ENCODE results near the gene CAMTA1. TPM values are rescaled to one million over a fixed set of nuclear protein-coding genes. Genes with fewer than 3 reads are reported as not detected.

The CAMTA1 gene
- total RNA-seq, 2 donors from 2014 or later, result 105 to 113 TPM

DNA sequence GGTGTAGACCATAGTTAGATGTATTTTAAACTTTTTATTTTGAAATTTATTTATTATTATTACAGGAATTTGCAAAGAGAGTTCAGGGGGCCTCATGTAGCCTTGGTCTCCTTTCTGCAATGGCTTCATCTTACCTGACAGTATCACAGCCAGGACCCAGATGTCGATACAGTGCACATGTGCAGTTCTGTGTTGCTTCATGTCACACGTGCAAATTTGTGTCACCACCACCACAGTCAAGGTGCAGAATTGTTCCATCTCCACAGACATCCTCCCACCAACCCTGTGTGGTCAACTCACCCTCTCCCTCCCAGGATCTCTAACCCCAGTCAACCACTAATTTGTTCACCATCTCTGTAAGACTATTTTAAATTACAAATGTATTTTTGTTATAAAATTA is 184.5 kb downstream of the CAMTA1 start:
- TF ChIP-seq, protein P1, sequence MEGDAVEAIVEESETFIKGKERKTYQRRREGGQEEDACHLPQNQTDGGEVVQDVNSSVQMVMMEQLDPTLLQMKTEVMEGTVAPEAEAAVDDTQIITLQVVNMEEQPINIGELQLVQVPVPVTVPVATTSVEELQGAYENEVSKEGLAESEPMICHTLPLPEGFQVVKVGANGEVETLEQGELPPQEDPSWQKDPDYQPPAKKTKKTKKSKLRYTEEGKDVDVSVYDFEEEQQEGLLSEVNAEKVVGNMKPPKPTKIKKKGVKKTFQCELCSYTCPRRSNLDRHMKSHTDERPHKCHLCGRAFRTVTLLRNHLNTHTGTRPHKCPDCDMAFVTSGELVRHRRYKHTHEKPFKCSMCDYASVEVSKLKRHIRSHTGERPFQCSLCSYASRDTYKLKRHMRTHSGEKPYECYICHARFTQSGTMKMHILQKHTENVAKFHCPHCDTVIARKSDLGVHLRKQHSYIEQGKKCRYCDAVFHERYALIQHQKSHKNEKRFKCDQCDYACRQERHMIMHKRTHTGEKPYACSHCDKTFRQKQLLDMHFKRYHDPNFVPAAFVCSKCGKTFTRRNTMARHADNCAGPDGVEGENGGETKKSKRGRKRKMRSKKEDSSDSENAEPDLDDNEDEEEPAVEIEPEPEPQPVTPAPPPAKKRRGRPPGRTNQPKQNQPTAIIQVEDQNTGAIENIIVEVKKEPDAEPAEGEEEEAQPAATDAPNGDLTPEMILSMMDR (IDR thresholded peaks at IDR 0.05), result no peak
- no peak overlapping the region for H3K27ac ChIP-seq
- DNase-seq (ENCODE audit: low spot score) (no peak), ATAC-seq (ENCODE audit: insufficient number of reproducible peaks, low FRiP score, low read depth) (no peak)
- H3K4me1 ChIP-seq (ENCODE audit: control insufficient read depth in 1 of 2, low read depth in 2 of 2), result no peaks in the 10 kb centered on the region
- H3K27me3 ChIP-seq (replicated peaks; ENCODE audit: insufficient read depth), result no peaks in the 10 kb centered on the region
- no peak overlapping the region for H3K4me3 ChIP-seq
- H3K9me3 ChIP-seq, result no peaks in the 10 kb centered on the region
- H3K36me3 ChIP-seq, result no peaks in the 10 kb centered on the region

DNA sequence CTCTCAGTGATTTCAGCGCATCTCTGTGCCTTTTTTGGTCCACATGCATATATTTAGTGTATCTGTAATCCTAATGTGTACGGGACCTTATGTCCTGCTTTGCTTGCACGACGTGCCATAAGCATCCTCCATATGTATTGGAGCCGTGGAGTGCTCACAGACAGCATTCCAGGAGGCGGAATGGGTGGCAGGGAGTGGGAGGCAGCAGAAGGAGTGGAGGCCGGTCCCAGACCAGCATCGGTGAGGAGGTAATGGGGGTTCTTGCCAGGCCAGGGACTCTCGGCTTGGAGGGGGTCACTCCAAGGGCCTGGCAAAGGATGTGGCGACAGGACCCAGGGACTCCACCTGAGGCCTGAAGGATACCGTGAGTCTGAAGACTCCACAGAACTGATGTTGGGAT is 185.0 kb downstream of the CAMTA1 start:
- ATAC-seq (ENCODE audit: insufficient number of reproducible peaks, low FRiP score, low read depth) (no peak), DNase-seq (ENCODE audit: low spot score) (no peak)
- Histone ChIP-seq H3K9me3 (no peaks in the 10 kb centered on the region), H3K27ac (no peak overlapping the region), H3K27me3 (replicated peaks; ENCODE audit: insufficient read depth) (no peaks in the 10 kb centered on the region), H3K4me3 (no peak overlapping the region), H3K36me3 (no peaks in the 10 kb centered on the region), H3K4me1 (ENCODE audit: control insufficient read depth in 1 of 2, low read depth in 2 of 2) (no peaks in the 10 kb centered on the region)
- TF ChIP-seq, protein P1 (IDR thresholded peaks at IDR 0.05), result no peak

DNA sequence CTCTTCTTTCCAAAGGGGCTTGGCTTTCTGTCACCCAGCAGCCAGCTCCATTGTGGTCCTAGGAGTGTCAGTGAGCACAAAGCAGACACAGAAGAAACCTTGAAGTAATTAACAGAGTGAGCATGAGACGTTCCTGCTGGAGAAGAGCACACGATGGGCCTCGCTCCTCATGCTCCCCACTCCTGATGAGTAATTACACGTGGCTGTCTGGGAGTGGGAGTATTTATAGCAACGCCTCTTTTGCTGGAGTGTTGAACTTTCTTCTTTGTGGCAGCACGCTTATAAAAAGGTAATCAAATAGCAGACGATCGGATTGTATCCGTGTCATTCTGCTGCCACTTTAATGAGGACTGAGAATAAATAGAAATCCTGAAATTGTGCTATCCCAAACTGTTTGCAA is 185.8 kb downstream of the CAMTA1 start:
- Histone ChIP-seq H3K36me3 (no peaks in the 10 kb centered on the region), H3K4me3 (no peak overlapping the region), H3K9me3 (no peaks in the 10 kb centered on the region), H3K27me3 (replicated peaks; ENCODE audit: insufficient read depth) (no peaks in the 10 kb centered on the region), H3K27ac (no peak overlapping the region), H3K4me1 (ENCODE audit: control insufficient read depth in 1 of 2, low read depth in 2 of 2) (no peaks in the 10 kb centered on the region)
- no peak for DNase-seq (ENCODE audit: low spot score)
- ATAC-seq (ENCODE audit: insufficient number of reproducible peaks, low FRiP score, low read depth), result no peak
- TF ChIP-seq, protein P1 (IDR thresholded peaks at IDR 0.05), result no peak

DNA sequence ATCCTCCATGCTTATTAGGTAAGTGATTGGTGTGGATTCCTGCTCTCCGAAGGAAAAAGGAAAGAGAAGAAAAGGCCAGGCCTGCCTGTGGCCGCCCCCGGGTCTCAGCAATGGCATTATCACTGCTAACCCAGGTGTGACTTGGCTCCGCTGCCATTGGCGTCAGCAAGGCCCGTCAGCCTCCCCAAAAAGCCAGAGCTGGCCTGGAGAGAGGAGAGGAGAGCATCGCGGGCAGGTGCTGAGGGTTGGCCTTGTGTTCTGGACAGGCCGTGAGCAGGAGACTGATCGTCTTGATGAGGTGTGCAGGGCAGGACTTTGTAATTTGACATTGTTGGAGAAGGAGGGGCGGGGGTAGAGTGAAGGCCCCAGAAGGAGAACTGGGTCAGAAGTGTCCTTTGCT is 186.4 kb downstream of the CAMTA1 start:
- Histone ChIP-seq H3K36me3 (no peaks in the 10 kb centered on the region), H3K4me1 (ENCODE audit: control insufficient read depth in 1 of 2, low read depth in 2 of 2) (no peaks in the 10 kb centered on the region), H3K27me3 (replicated peaks; ENCODE audit: insufficient read depth) (no peaks in the 10 kb centered on the region), H3K9me3 (no peaks in the 10 kb centered on the region), H3K27ac (no peak overlapping the region), H3K4me3 (no peak overlapping the region)
- TF ChIP-seq, protein P1 (IDR thresholded peaks at IDR 0.05), result no peak
- ATAC-seq (ENCODE audit: insufficient number of reproducible peaks, low FRiP score, low read depth), result no peak
- no peak for DNase-seq (ENCODE audit: low spot score)

DNA sequence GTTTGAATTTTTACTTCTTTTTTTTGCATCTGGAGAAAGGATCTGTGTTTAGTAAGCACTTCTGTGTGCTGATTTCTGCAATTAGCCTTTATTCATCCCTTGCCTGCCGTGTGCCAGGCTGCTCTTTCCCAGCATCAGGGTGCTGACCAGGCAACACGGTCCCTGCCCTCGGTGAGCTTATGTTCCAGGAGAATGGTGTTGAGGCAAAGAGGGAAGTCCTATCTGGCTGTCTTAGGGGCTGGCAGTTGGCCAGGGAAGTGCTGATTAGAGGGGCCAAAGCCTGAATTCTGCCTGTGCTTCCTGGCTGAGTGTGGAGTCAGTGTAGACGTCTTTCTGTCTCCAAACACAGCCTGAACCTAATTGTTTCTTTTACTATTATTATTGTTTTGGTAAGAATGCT is 187.1 kb downstream of the CAMTA1 start:
- no peak for DNase-seq (ENCODE audit: low spot score)
- no peaks in the 10 kb centered on the region for H3K4me1 ChIP-seq (ENCODE audit: control insufficient read depth in 1 of 2, low read depth in 2 of 2)

More for the DNA sequence above, 187.1 kb downstream of the CAMTA1 start:
- H3K36me3 ChIP-seq, result no peaks in the 10 kb centered on the region
- H3K9me3 ChIP-seq, result no peaks in the 10 kb centered on the region
- no peak for ATAC-seq (ENCODE audit: insufficient number of reproducible peaks, low FRiP score, low read depth)
- no peak overlapping the region for H3K27ac ChIP-seq
- H3K27me3 ChIP-seq (replicated peaks; ENCODE audit: insufficient read depth), result no peaks in the 10 kb centered on the region
- no peak overlapping the region for H3K4me3 ChIP-seq
- TF ChIP-seq, protein P1 (IDR thresholded peaks at IDR 0.05), result no peak
